KMS-11 (cell line): ENCODE measurements around the gene KIFC3.

Experiments
- H2AFZ ChIP-seq: fragments of 200-600 bp; sonication (generic); 2 replicates; pipeline ENCODE4 v1.6.1; 2016; ENCODE audit warnings: antibody characterized with exemption, mixed run types, low read depth
- H3K27ac ChIP-seq: fragments of 200-600 bp; sonication (generic); 2 replicates; pipeline ENCODE4 v1.6.1; 2016; ENCODE audit warnings: mild to moderate bottlenecking, mixed run types
- H3K27me3 ChIP-seq: fragments of 200-600 bp; sonication (generic); 2 replicates; pipeline ENCODE4 v1.6.1; 2017; ENCODE audit warnings: mild to moderate bottlenecking, low read depth, mixed run types, moderate library complexity; ENCODE audit not compliant: insufficient read depth
- H3K36me3 ChIP-seq: fragments of 200-600 bp; sonication (generic); 2 replicates; pipeline ENCODE4 v1.6.1; 2017; ENCODE audit warnings: mild to moderate bottlenecking, mixed run types; ENCODE audit not compliant: insufficient read depth
- H3K4me1 ChIP-seq: fragments of 200-600 bp; sonication (generic); 2 replicates; pipeline ENCODE4 v1.6.1; 2016; ENCODE audit warnings: mild to moderate bottlenecking, low read depth, mixed run types; ENCODE audit not compliant: poor library complexity, severe bottlenecking
- H3K4me2 ChIP-seq: fragments of 200-600 bp; sonication (generic); 2 replicates; pipeline ENCODE4 v1.7.0; 2016; ENCODE audit warnings: mild to moderate bottlenecking, mixed run types
- H3K4me3 ChIP-seq: fragments of 200-600 bp; sonication (generic); IDR thresholded peaks from 2 replicates; pipeline ENCODE4 v1.6.1; 2017; ENCODE audit warnings: low read depth, low read length, mixed read lengths; ENCODE audit not compliant: insufficient read depth
- H3K79me2 ChIP-seq: fragments of 200-600 bp; sonication (generic); 2 replicates; pipeline ENCODE4 v1.6.1; 2016; ENCODE audit warnings: low read depth, mixed run types; ENCODE audit not compliant: insufficient read depth
- H3K9ac ChIP-seq: fragments of 200-600 bp; sonication (generic); 2 replicates; pipeline ENCODE4 v1.6.1; 2016; ENCODE audit warnings: mild to moderate bottlenecking, mixed run types
- H4K20me1 ChIP-seq: fragments of 200-600 bp; sonication (generic); 2 replicates; pipeline ENCODE4 v1.6.1; 2016; ENCODE audit warnings: mild to moderate bottlenecking, mixed run types; ENCODE audit not compliant: insufficient read depth
- CTCF ChIP-seq: fragments of 200-600 bp; sonication (generic); conservative IDR thresholded peaks from 2 replicates; pipeline ENCODE4 v1.6.1; 2017; ENCODE audit warnings: low read depth, mild to moderate bottlenecking, antibody characterized with exemption, low read length, moderate library complexity, mixed read lengths

KIFC3 gene

GRCh38 chr16:57760357-57761160 lies 41.7 kb downstream of the KIFC3 start:
- H4K20me1 ChIP-seq = no peaks in the 10 kb centered on the region
- H3K36me3 ChIP-seq = no peaks in the 10 kb centered on the region
- H3K79me2 ChIP-seq = no peaks in the 10 kb centered on the region
- H3K9ac ChIP-seq = no peak overlapping the region
- H3K4me1 ChIP-seq = peaks cover 10% of the 10 kb centered on the region
- no peak overlapping the region for H3K4me3 ChIP-seq
- no peaks in the 10 kb centered on the region for H3K27me3 ChIP-seq
- no peak overlapping the region for H3K4me2 ChIP-seq
- TF ChIP-seq CTCF = no peak
- no peak overlapping the region for H3K27ac ChIP-seq
- H2AFZ ChIP-seq = no peak overlapping the region

GRCh38 chr16:57759541-57760356 lies 42.5 kb downstream of the KIFC3 start:
- Histone ChIP-seq H3K4me2 (no peak overlapping the region), H4K20me1 (no peaks in the 10 kb centered on the region)
- no peak for TF ChIP-seq CTCF

GRCh38 chr16:57759131-57759530 lies 43.2 kb downstream of the KIFC3 start:
- no peak for TF ChIP-seq CTCF
- H3K4me1 ChIP-seq = peaks cover 7% of the 10 kb centered on the region
- H3K36me3 ChIP-seq = no peaks in the 10 kb centered on the region
- no peak overlapping the region for H3K9ac ChIP-seq
- no peak overlapping the region for H3K4me3 ChIP-seq
- no peaks in the 10 kb centered on the region for H3K27me3 ChIP-seq
- no peak overlapping the region for H3K4me2 ChIP-seq
- no peaks in the 10 kb centered on the region for H4K20me1 ChIP-seq
- H3K79me2 ChIP-seq = no peaks in the 10 kb centered on the region
- H2AFZ ChIP-seq = no peak overlapping the region
- H3K27ac ChIP-seq = no peak overlapping the region

More at GRCh38 chr16:57759541-57760356, 42.5 kb downstream of the KIFC3 start:
- H3K9ac ChIP-seq = no peak overlapping the region
- peaks cover 10% of the 10 kb centered on the region for H3K4me1 ChIP-seq
- no peak overlapping the region for H2AFZ ChIP-seq
- no peak overlapping the region for H3K27ac ChIP-seq
- H3K79me2 ChIP-seq = no peaks in the 10 kb centered on the region
- no peaks in the 10 kb centered on the region for H3K27me3 ChIP-seq
- no peak overlapping the region for H3K4me3 ChIP-seq
- no peaks in the 10 kb centered on the region for H3K36me3 ChIP-seq

- H3K36me3 ChIP-seq = no peaks in the 10 kb centered on the region
- no peaks in the 10 kb centered on the region for H3K27me3 ChIP-seq
- no peak overlapping the region for H2AFZ ChIP-seq
- H3K27ac ChIP-seq = no peak overlapping the region
- H3K9ac ChIP-seq = no peak overlapping the region
- H4K20me1 ChIP-seq = no peaks in the 10 kb centered on the region
- H3K4me2 ChIP-seq = no peak overlapping the region
- H3K4me3 ChIP-seq = no peak overlapping the region
- no peak for TF ChIP-seq CTCF
- no peaks in the 10 kb centered on the region for H3K79me2 ChIP-seq
- H3K4me1 ChIP-seq = peaks cover 7% of the 10 kb centered on the region
Observed at GRCh38 chr16:57758331-57759117, 43.8 kb downstream of the KIFC3 start.
